Sigmoid colon (tissue), 4 donors: ENCODE results near the gene ADAMTS6.

ENCODE experiments used
- EP300 ChIP-seq, 4 donors: sonication (generic); formaldehyde crosslinking; IDR thresholded peaks; one replicate each; pipeline ENCODE4 v1.6.1; 2017; ENCODE audit warnings: antibody characterized with exemption in 4 of 4
- POLR2A ChIP-seq, 2 donors: fragments of 450-650 bp; IDR thresholded peaks; one replicate each; pipeline ENCODE4 v1.6.1; 2016; ENCODE audit warnings: antibody characterized with exemption in 2 of 2, mild to moderate bottlenecking in 2 of 2, moderate library complexity in 2 of 2
- POLR2AphosphoS5 ChIP-seq, 4 donors: sonication (generic); formaldehyde crosslinking; IDR thresholded peaks; one replicate each; pipeline ENCODE4 v1.6.1; 2017; ENCODE audit warnings: antibody characterized with exemption in 4 of 4
- TF ChIP-seq, protein P1 (sequence below), 4 experiments: fragments of 450-650 bp in 3 of 4; fragments of 200-600 bp in 1 of 4; IDR thresholded peaks; one replicate each; pipeline ENCODE4 v1.5.1; 2016 to 2019; ENCODE audit warnings: antibody characterized with exemption in 4 of 4, mild to moderate bottlenecking in 3 of 4, moderate library complexity in 2 of 4

DNA sequence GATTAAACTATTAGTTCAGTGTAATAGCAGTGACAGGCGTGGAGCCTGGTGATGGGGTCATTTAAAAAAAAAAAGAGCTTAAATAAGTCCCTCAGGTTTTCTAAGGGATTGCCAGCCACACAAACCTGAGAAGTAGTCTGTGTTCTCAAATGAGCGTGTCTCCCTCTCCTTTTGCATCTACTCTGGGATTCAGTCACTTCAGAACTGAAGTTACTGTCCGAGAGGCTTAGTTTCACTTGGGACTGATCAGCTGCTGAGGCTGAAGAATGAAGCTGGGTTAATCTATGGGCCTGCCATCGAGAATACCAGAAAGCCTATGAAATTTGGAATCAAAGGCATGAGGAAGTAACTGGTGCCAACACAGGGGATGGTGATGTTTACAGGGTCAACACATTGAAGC is 310.1 kb downstream of the ADAMTS6 start:
- no peak for TF ChIP-seq POLR2A (IDR thresholded peaks at IDR 0.05)
- no peak for TF ChIP-seq POLR2AphosphoS5 (IDR thresholded peaks at IDR 0.05)
- TF ChIP-seq, protein P1, sequence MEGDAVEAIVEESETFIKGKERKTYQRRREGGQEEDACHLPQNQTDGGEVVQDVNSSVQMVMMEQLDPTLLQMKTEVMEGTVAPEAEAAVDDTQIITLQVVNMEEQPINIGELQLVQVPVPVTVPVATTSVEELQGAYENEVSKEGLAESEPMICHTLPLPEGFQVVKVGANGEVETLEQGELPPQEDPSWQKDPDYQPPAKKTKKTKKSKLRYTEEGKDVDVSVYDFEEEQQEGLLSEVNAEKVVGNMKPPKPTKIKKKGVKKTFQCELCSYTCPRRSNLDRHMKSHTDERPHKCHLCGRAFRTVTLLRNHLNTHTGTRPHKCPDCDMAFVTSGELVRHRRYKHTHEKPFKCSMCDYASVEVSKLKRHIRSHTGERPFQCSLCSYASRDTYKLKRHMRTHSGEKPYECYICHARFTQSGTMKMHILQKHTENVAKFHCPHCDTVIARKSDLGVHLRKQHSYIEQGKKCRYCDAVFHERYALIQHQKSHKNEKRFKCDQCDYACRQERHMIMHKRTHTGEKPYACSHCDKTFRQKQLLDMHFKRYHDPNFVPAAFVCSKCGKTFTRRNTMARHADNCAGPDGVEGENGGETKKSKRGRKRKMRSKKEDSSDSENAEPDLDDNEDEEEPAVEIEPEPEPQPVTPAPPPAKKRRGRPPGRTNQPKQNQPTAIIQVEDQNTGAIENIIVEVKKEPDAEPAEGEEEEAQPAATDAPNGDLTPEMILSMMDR (IDR thresholded peaks at IDR 0.05): no peak
- TF ChIP-seq EP300 (IDR thresholded peaks at IDR 0.05): no peak
